ENCODE measurements around the gene CFAP46. TPM values are rescaled to one million over a fixed set of nuclear protein-coding genes. Genes with fewer than 3 reads are reported as not detected.

The CFAP46 gene
- total RNA-seq, 1 experiment from 2014 or later, result 3.3 TPM

DNA sequence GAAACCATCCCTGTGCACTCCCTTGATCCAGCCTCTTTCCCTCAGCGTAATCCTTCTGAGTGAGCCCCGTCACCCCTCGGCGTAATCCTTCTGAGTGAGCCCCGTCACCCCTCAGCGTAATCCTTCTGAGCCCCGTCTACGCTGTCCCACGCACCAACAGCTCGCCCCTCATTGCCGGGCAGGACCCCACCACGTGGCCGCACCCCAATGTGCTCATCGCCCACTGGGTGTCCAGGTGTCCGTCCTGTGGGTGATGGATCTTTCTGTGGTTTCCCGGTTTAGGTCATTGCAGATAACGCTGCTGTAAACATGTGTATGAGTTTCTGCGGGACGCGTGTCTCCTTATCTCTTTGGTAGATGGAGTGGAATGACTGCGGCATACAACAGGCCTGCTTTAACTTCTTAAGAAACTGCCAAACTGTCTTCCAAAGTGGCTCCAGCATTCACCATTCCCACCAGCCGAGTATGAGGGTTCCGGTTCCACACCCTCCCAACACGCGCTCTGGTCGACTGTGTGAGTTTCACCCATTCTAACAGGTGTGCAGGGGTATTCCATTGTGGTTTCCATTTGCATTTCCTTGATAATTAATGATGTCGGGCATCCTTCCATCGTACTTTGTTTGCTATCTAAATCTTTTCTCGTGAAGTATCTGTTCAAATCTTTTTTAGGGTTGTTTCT, 114.4 kb downstream of the CFAP46 start:
- peaks cover 6% of the 10 kb centered on the region; the same call in 1 of the 2 replicates for H3K27me3 Mint-ChIP-seq (ENCODE audit: low read depth)

More for the DNA sequence above, 114.4 kb downstream of the CFAP46 start:
- TF ChIP-seq, protein P1, sequence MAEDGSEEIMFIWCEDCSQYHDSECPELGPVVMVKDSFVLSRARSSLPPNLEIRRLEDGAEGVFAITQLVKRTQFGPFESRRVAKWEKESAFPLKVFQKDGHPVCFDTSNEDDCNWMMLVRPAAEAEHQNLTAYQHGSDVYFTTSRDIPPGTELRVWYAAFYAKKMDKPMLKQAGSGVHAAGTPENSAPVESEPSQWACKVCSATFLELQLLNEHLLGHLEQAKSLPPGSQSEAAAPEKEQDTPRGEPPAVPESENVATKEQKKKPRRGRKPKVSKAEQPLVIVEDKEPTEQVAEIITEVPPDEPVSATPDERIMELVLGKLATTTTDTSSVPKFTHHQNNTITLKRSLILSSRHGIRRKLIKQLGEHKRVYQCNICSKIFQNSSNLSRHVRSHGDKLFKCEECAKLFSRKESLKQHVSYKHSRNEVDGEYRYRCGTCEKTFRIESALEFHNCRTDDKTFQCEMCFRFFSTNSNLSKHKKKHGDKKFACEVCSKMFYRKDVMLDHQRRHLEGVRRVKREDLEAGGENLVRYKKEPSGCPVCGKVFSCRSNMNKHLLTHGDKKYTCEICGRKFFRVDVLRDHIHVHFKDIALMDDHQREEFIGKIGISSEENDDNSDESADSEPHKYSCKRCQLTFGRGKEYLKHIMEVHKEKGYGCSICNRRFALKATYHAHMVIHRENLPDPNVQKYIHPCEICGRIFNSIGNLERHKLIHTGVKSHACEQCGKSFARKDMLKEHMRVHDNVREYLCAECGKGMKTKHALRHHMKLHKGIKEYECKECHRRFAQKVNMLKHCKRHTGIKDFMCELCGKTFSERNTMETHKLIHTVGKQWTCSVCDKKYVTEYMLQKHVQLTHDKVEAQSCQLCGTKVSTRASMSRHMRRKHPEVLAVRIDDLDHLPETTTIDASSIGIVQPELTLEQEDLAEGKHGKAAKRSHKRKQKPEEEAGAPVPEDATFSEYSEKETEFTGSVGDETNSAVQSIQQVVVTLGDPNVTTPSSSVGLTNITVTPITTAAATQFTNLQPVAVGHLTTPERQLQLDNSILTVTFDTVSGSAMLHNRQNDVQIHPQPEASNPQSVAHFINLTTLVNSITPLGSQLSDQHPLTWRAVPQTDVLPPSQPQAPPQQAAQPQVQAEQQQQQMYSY (CRISPR knock-in tag; IDR thresholded peaks at IDR 0.05), result no peak
- no peak for TF ChIP-seq CREB1 (CRISPR knock-in tag; IDR thresholded peaks at IDR 0.05)
- TF ChIP-seq, protein P2, sequence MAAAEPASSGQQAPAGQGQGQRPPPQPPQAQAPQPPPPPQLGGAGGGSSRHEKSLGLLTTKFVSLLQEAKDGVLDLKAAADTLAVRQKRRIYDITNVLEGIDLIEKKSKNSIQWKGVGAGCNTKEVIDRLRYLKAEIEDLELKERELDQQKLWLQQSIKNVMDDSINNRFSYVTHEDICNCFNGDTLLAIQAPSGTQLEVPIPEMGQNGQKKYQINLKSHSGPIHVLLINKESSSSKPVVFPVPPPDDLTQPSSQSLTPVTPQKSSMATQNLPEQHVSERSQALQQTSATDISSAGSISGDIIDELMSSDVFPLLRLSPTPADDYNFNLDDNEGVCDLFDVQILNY (CRISPR knock-in tag; IDR thresholded peaks at IDR 0.05), result no peak
- no peak for TF ChIP-seq CREM (CRISPR knock-in tag; IDR thresholded peaks at IDR 0.05)
- TF ChIP-seq, protein P3, sequence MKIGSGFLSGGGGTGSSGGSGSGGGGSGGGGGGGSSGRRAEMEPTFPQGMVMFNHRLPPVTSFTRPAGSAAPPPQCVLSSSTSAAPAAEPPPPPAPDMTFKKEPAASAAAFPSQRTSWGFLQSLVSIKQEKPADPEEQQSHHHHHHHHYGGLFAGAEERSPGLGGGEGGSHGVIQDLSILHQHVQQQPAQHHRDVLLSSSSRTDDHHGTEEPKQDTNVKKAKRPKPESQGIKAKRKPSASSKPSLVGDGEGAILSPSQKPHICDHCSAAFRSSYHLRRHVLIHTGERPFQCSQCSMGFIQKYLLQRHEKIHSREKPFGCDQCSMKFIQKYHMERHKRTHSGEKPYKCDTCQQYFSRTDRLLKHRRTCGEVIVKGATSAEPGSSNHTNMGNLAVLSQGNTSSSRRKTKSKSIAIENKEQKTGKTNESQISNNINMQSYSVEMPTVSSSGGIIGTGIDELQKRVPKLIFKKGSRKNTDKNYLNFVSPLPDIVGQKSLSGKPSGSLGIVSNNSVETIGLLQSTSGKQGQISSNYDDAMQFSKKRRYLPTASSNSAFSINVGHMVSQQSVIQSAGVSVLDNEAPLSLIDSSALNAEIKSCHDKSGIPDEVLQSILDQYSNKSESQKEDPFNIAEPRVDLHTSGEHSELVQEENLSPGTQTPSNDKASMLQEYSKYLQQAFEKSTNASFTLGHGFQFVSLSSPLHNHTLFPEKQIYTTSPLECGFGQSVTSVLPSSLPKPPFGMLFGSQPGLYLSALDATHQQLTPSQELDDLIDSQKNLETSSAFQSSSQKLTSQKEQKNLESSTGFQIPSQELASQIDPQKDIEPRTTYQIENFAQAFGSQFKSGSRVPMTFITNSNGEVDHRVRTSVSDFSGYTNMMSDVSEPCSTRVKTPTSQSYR (CRISPR knock-in tag; IDR thresholded peaks at IDR 0.05), result no peak
- TF ChIP-seq, protein P4, sequence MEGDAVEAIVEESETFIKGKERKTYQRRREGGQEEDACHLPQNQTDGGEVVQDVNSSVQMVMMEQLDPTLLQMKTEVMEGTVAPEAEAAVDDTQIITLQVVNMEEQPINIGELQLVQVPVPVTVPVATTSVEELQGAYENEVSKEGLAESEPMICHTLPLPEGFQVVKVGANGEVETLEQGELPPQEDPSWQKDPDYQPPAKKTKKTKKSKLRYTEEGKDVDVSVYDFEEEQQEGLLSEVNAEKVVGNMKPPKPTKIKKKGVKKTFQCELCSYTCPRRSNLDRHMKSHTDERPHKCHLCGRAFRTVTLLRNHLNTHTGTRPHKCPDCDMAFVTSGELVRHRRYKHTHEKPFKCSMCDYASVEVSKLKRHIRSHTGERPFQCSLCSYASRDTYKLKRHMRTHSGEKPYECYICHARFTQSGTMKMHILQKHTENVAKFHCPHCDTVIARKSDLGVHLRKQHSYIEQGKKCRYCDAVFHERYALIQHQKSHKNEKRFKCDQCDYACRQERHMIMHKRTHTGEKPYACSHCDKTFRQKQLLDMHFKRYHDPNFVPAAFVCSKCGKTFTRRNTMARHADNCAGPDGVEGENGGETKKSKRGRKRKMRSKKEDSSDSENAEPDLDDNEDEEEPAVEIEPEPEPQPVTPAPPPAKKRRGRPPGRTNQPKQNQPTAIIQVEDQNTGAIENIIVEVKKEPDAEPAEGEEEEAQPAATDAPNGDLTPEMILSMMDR (IDR thresholded peaks at IDR 0.05), result no peak
- TF ChIP-seq ESRRA (CRISPR knock-in tag; IDR thresholded peaks at IDR 0.05; ENCODE audit: borderline replicate concordance), result no peak
- TF ChIP-seq, protein P5, sequence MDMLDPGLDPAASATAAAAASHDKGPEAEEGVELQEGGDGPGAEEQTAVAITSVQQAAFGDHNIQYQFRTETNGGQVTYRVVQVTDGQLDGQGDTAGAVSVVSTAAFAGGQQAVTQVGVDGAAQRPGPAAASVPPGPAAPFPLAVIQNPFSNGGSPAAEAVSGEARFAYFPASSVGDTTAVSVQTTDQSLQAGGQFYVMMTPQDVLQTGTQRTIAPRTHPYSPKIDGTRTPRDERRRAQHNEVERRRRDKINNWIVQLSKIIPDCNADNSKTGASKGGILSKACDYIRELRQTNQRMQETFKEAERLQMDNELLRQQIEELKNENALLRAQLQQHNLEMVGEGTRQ (CRISPR knock-in tag; IDR thresholded peaks at IDR 0.05), result no peak
- TF ChIP-seq, protein P6, sequence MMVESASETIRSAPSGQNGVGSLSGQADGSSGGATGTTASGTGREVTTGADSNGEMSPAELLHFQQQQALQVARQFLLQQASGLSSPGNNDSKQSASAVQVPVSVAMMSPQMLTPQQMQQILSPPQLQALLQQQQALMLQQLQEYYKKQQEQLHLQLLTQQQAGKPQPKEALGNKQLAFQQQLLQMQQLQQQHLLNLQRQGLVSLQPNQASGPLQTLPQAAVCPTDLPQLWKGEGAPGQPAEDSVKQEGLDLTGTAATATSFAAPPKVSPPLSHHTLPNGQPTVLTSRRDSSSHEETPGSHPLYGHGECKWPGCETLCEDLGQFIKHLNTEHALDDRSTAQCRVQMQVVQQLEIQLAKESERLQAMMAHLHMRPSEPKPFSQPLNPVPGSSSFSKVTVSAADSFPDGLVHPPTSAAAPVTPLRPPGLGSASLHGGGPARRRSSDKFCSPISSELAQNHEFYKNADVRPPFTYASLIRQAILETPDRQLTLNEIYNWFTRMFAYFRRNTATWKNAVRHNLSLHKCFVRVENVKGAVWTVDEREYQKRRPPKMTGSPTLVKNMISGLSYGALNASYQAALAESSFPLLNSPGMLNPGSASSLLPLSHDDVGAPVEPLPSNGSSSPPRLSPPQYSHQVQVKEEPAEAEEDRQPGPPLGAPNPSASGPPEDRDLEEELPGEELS (CRISPR knock-in tag; IDR thresholded peaks at IDR 0.05), result no peak
- TF ChIP-seq, protein P7, sequence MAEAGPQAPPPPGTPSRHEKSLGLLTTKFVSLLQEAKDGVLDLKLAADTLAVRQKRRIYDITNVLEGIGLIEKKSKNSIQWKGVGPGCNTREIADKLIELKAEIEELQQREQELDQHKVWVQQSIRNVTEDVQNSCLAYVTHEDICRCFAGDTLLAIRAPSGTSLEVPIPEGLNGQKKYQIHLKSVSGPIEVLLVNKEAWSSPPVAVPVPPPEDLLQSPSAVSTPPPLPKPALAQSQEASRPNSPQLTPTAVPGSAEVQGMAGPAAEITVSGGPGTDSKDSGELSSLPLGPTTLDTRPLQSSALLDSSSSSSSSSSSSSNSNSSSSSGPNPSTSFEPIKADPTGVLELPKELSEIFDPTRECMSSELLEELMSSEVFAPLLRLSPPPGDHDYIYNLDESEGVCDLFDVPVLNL (CRISPR knock-in tag; IDR thresholded peaks at IDR 0.05; ENCODE audit: borderline replicate concordance, low read depth), result no peak
- TF ChIP-seq FOXK1 (CRISPR knock-in tag; IDR thresholded peaks at IDR 0.05), result no peak
- TF ChIP-seq ETV6 (CRISPR knock-in tag; IDR thresholded peaks at IDR 0.05), result no peak
- TF ChIP-seq, protein P8, sequence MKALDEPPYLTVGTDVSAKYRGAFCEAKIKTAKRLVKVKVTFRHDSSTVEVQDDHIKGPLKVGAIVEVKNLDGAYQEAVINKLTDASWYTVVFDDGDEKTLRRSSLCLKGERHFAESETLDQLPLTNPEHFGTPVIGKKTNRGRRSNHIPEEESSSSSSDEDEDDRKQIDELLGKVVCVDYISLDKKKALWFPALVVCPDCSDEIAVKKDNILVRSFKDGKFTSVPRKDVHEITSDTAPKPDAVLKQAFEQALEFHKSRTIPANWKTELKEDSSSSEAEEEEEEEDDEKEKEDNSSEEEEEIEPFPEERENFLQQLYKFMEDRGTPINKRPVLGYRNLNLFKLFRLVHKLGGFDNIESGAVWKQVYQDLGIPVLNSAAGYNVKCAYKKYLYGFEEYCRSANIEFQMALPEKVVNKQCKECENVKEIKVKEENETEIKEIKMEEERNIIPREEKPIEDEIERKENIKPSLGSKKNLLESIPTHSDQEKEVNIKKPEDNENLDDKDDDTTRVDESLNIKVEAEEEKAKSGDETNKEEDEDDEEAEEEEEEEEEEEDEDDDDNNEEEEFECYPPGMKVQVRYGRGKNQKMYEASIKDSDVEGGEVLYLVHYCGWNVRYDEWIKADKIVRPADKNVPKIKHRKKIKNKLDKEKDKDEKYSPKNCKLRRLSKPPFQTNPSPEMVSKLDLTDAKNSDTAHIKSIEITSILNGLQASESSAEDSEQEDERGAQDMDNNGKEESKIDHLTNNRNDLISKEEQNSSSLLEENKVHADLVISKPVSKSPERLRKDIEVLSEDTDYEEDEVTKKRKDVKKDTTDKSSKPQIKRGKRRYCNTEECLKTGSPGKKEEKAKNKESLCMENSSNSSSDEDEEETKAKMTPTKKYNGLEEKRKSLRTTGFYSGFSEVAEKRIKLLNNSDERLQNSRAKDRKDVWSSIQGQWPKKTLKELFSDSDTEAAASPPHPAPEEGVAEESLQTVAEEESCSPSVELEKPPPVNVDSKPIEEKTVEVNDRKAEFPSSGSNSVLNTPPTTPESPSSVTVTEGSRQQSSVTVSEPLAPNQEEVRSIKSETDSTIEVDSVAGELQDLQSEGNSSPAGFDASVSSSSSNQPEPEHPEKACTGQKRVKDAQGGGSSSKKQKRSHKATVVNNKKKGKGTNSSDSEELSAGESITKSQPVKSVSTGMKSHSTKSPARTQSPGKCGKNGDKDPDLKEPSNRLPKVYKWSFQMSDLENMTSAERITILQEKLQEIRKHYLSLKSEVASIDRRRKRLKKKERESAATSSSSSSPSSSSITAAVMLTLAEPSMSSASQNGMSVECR (CRISPR knock-in tag; IDR thresholded peaks at IDR 0.05; ENCODE audit: borderline replicate concordance), result no peak
- TF ChIP-seq, protein P9, sequence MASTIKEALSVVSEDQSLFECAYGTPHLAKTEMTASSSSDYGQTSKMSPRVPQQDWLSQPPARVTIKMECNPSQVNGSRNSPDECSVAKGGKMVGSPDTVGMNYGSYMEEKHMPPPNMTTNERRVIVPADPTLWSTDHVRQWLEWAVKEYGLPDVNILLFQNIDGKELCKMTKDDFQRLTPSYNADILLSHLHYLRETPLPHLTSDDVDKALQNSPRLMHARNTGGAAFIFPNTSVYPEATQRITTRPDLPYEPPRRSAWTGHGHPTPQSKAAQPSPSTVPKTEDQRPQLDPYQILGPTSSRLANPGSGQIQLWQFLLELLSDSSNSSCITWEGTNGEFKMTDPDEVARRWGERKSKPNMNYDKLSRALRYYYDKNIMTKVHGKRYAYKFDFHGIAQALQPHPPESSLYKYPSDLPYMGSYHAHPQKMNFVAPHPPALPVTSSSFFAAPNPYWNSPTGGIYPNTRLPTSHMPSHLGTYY (CRISPR knock-in tag; IDR thresholded peaks at IDR 0.05), result no peak
- Mint-ChIP-seq H3K27ac (no peak overlapping the region), H3K9me3 (peaks cover 9% of the 10 kb centered on the region), H3K4me3 (no peak overlapping the region), H3K36me3 (peaks cover 11% of the 10 kb centered on the region), H3K4me1 (no peaks in the 10 kb centered on the region)
- ChIA-PET POLR2A (no interaction called here), CTCF (no interaction called here)
- ATAC-seq (no peak), DNase-seq (ENCODE audit: low spot score) (no peak)
